ENCODE data around the gene SSX7. TPM values are rescaled to one million over a fixed set of nuclear protein-coding genes. Genes with fewer than 3 reads are reported as not detected.
"Not testable (repeated sequence)": the region's sequence is repeated elsewhere in the genome, so short reads cannot be mapped to it uniquely, and the experiment has no call there.

Gene SSX7
- total RNA-seq: not detected in 2 replicates
- long read RNA-seq: 0 reads

GRCh38 chrX:52654800-52655199, at the start of gene SSX7:
SSX7 (minus strand) TSS chrX:52654900; CDS start chrX:52653472, 1,428 bp downstream.
- H3K9me3 Mint-ChIP-seq; H3K36me3 Mint-ChIP-seq (ENCODE audit: low read depth); DNase-seq (ENCODE audit: low read depth, low spot score); H3K4me3 Mint-ChIP-seq; H3K27ac Mint-ChIP-seq (ENCODE audit: unreplicated experiment); H3K4me1 Mint-ChIP-seq; H3K27me3 Mint-ChIP-seq (ENCODE audit: low read depth): not testable (repeated sequence)

- H3K4me3 Mint-ChIP-seq; H3K36me3 Mint-ChIP-seq (ENCODE audit: low read depth); DNase-seq (ENCODE audit: low read depth, low spot score); H3K27me3 Mint-ChIP-seq (ENCODE audit: low read depth); H3K9me3 Mint-ChIP-seq; H3K27ac Mint-ChIP-seq (ENCODE audit: unreplicated experiment); H3K4me1 Mint-ChIP-seq: not testable (repeated sequence)
Measured at GRCh38 chrX:52692034-52692433, 37.3 kb upstream of the SSX7 start.

- not testable (repeated sequence) for H3K4me3 Mint-ChIP-seq; H3K27ac Mint-ChIP-seq (ENCODE audit: unreplicated experiment); H3K9me3 Mint-ChIP-seq; H3K36me3 Mint-ChIP-seq (ENCODE audit: low read depth); DNase-seq (ENCODE audit: low read depth, low spot score); H3K27me3 Mint-ChIP-seq (ENCODE audit: low read depth); H3K4me1 Mint-ChIP-seq
Measured at GRCh38 chrX:52662218-52662617, 7.5 kb upstream of the SSX7 start.

- not testable (repeated sequence) for H3K9me3 Mint-ChIP-seq; H3K27ac Mint-ChIP-seq (ENCODE audit: unreplicated experiment)
Measured at GRCh38 chrX:52655475-52655874, 775 bp upstream of the SSX7 start.

GRCh38 chrX:52650676-52651075, 4.0 kb downstream of the SSX7 start:
- H3K36me3 Mint-ChIP-seq (ENCODE audit: low read depth); H3K4me1 Mint-ChIP-seq; DNase-seq (ENCODE audit: low read depth, low spot score); H3K9me3 Mint-ChIP-seq; H3K27me3 Mint-ChIP-seq (ENCODE audit: low read depth); H3K27ac Mint-ChIP-seq (ENCODE audit: unreplicated experiment); H3K4me3 Mint-ChIP-seq: not testable (repeated sequence)

More at GRCh38 chrX:52655475-52655874, 775 bp upstream of the SSX7 start:
- not testable (repeated sequence) for H3K36me3 Mint-ChIP-seq (ENCODE audit: low read depth); H3K4me1 Mint-ChIP-seq; H3K4me3 Mint-ChIP-seq; DNase-seq (ENCODE audit: low read depth, low spot score); H3K27me3 Mint-ChIP-seq (ENCODE audit: low read depth)

GRCh38 chrX:52648956-52649355, 5.7 kb downstream of the SSX7 start:
- not testable (repeated sequence) for H3K4me1 Mint-ChIP-seq; H3K4me3 Mint-ChIP-seq; H3K27me3 Mint-ChIP-seq (ENCODE audit: low read depth); H3K36me3 Mint-ChIP-seq (ENCODE audit: low read depth); H3K9me3 Mint-ChIP-seq; DNase-seq (ENCODE audit: low read depth, low spot score); H3K27ac Mint-ChIP-seq (ENCODE audit: unreplicated experiment)

- not testable (repeated sequence) for H3K27me3 Mint-ChIP-seq (ENCODE audit: low read depth)
Measured at GRCh38 chrX:52628483-52628882, 26.2 kb downstream of the SSX7 start.

GRCh38 chrX:52620661-52621060, 34.0 kb downstream of the SSX7 start:
- not testable (repeated sequence) for H3K4me1 Mint-ChIP-seq; H3K4me3 Mint-ChIP-seq; H3K27me3 Mint-ChIP-seq (ENCODE audit: low read depth); DNase-seq (ENCODE audit: low read depth, low spot score); H3K36me3 Mint-ChIP-seq (ENCODE audit: low read depth); H3K27ac Mint-ChIP-seq (ENCODE audit: unreplicated experiment); H3K9me3 Mint-ChIP-seq

More at GRCh38 chrX:52628483-52628882, 26.2 kb downstream of the SSX7 start:
- DNase-seq (ENCODE audit: low read depth, low spot score); H3K4me1 Mint-ChIP-seq; H3K36me3 Mint-ChIP-seq (ENCODE audit: low read depth); H3K4me3 Mint-ChIP-seq; H3K9me3 Mint-ChIP-seq; H3K27ac Mint-ChIP-seq (ENCODE audit: unreplicated experiment): not testable (repeated sequence)

GRCh38 chrX:52608961-52609360, 45.7 kb downstream of the SSX7 start:
- DNase-seq (ENCODE audit: low read depth, low spot score): no peak
- Mint-ChIP-seq H3K27me3 (ENCODE audit: low read depth) (no peaks in the 10 kb centered on the region), H3K4me3 (no peak overlapping the region), H3K9me3 (peaks cover 4% of the 10 kb centered on the region), H3K27ac (ENCODE audit: unreplicated experiment) (no peak overlapping the region), H3K4me1 (no peaks in the 10 kb centered on the region), H3K36me3 (ENCODE audit: low read depth) (no peaks in the 10 kb centered on the region)
- TF ChIP-seq CTCF (conservative IDR thresholded peaks at IDR 0.05): no peak

- not testable (repeated sequence) for H3K27me3 Mint-ChIP-seq (ENCODE audit: low read depth); H3K4me3 Mint-ChIP-seq; H3K36me3 Mint-ChIP-seq (ENCODE audit: low read depth); H3K27ac Mint-ChIP-seq (ENCODE audit: unreplicated experiment); DNase-seq (ENCODE audit: low read depth, low spot score); H3K4me1 Mint-ChIP-seq; H3K9me3 Mint-ChIP-seq
Measured at GRCh38 chrX:52603151-52603550, 51.5 kb downstream of the SSX7 start.

All from neural crest cell (in vitro differentiated cells).